ENCODE data around the gene CACNA1C. TPM values are rescaled to one million over a fixed set of nuclear protein-coding genes. Genes with fewer than 3 reads are reported as not detected.

The CACNA1C gene
- total RNA-seq, 1 donor from 2014 or later = 1.6 TPM

DNA sequence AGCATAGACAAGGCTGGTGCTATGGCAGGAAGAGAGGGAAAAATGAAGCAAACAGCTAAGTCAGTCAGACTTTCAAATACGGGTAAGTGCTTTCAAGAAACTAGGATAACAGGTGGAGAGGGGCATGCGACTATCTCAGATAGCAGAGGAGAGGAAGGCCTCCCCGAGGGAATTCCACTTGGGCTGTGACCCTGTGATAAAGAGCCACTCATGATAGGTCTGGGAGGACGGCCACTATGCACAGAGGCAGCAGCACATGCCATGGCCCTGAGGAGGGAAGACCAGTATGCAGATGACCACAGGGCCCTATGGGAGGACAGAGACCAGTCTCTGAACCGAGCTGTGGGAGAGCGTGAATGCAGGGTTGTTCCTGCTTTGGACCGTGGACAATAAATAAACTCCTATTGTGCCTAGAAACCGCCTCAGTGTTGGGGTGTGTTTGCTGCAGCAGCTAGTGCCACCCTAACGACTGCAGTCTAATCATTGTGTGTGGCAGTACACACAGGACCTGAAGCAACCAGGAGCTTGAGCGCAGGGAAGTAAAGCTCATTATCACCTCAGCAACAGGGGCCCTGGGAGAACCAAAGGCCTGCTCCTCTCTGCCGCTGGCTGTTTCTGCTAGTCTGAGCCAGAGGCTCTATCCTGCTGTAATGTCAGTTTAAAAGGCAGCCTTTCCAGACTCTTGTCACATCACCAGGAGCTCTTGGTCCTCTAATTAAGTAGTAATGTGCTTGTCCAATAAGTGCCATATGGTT, 119.1 kb downstream of the CACNA1C start:
- H3K9me3 Mint-ChIP-seq = peaks cover 6% of the 10 kb centered on the region
- no peaks in the 10 kb centered on the region for H3K27me3 Mint-ChIP-seq (ENCODE audit: low read depth)
- H3K4me3 Mint-ChIP-seq = no peak overlapping the region
- no peak overlapping the region for H3K27ac Mint-ChIP-seq (ENCODE audit: unreplicated experiment)
- DNase-seq (ENCODE audit: low read depth, low spot score) = no peak
- H3K4me1 Mint-ChIP-seq = no peaks in the 10 kb centered on the region
- TF ChIP-seq CTCF (conservative IDR thresholded peaks at IDR 0.05) = no peak
- peaks cover 2% of the 10 kb centered on the region for H3K36me3 Mint-ChIP-seq (ENCODE audit: low read depth)

- DNase-seq (ENCODE audit: low read depth, low spot score) = no peak
- no peak for TF ChIP-seq CTCF (conservative IDR thresholded peaks at IDR 0.05)
- H3K27ac Mint-ChIP-seq (ENCODE audit: unreplicated experiment) = no peak overlapping the region
- H3K27me3 Mint-ChIP-seq (ENCODE audit: low read depth) = no peaks in the 10 kb centered on the region
- H3K4me1 Mint-ChIP-seq = no peaks in the 10 kb centered on the region
- H3K9me3 Mint-ChIP-seq = peaks cover 5% of the 10 kb centered on the region
- H3K4me3 Mint-ChIP-seq = no peak overlapping the region
- peaks cover 2% of the 10 kb centered on the region for H3K36me3 Mint-ChIP-seq (ENCODE audit: low read depth)
These were observed 119.9 kb downstream of the CACNA1C start for GRCh38 chr12:2172491-2173214.

DNA sequence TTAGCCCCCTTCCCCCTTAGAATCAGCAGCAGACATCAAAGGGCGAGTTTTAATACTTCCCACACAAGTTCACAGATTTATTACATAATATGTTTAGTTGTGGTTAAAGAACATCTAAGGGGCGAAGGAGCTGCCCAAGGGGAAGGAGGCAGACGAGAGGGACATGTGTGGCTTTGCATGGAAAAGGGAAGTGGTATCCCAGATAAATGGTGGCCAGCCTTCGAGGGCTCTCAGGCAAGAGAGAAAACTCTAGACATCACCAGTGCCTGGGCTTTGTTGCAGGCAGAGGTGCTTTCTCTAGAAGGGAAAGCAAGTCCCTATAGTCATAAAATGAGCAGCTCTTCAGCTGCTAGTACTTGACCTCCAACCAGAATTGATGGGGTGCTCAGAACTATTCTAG, 121.2 kb downstream of the CACNA1C start:
- Mint-ChIP-seq H3K4me3 (no peak overlapping the region), H3K36me3 (ENCODE audit: low read depth) (no peaks in the 10 kb centered on the region), H3K27me3 (ENCODE audit: low read depth) (no peaks in the 10 kb centered on the region), H3K27ac (ENCODE audit: unreplicated experiment) (no peak overlapping the region), H3K4me1 (no peaks in the 10 kb centered on the region), H3K9me3 (no peaks in the 10 kb centered on the region)
- no peak for DNase-seq (ENCODE audit: low read depth, low spot score)
- TF ChIP-seq CTCF (conservative IDR thresholded peaks at IDR 0.05) = no peak

- Mint-ChIP-seq H3K4me3 (no peak overlapping the region), H3K36me3 (ENCODE audit: low read depth) (no peaks in the 10 kb centered on the region), H3K4me1 (no peaks in the 10 kb centered on the region), H3K27me3 (ENCODE audit: low read depth) (no peaks in the 10 kb centered on the region), H3K9me3 (no peaks in the 10 kb centered on the region), H3K27ac (ENCODE audit: unreplicated experiment) (no peak overlapping the region)
- TF ChIP-seq CTCF (conservative IDR thresholded peaks at IDR 0.05) = no peak
- DNase-seq (ENCODE audit: low read depth, low spot score) = no peak
These were observed 124.2 kb downstream of the CACNA1C start for GRCh38 chr12:2177003-2177402.

DNA sequence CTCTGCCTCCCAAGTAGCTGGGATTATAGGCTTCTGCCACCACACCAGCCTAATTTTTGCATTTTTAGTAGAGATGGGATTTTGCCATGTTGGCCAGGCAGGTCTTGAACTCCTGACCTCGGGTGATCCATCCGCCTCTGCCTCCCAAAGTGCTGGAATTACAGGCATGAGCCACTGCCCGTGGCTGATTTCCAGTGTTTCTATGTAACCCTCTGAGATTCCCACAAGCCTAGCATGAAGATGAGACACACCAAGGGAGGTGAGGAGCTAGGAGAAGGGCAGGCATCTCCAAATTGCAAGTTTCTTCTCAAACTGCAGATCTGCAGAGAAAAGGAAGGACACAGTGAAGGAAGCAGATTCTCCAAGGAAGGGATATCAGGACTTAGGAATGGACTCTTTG, 125.0 kb downstream of the CACNA1C start:
- no peaks in the 10 kb centered on the region for H3K9me3 Mint-ChIP-seq
- H3K4me3 Mint-ChIP-seq = no peak overlapping the region
- no peak overlapping the region for H3K27ac Mint-ChIP-seq (ENCODE audit: unreplicated experiment)
- H3K27me3 Mint-ChIP-seq (ENCODE audit: low read depth) = no peaks in the 10 kb centered on the region
- no peak for TF ChIP-seq CTCF (conservative IDR thresholded peaks at IDR 0.05)
- no peaks in the 10 kb centered on the region for H3K4me1 Mint-ChIP-seq
- no peaks in the 10 kb centered on the region for H3K36me3 Mint-ChIP-seq (ENCODE audit: low read depth)
- no peak for DNase-seq (ENCODE audit: low read depth, low spot score)
